Fibroblast of lung (primary cell): Measurements from ENCODE around the gene FHIT. TPM values are rescaled to one million over a fixed set of nuclear protein-coding genes. Genes with fewer than 3 reads are reported as not detected.

Experiments used
- DNase-seq, 2 donors: peaks; one replicate each; pipeline versions ENCODE4 v3.0.0 to v3.0.0-alpha.2; 2010; ENCODE audit warnings: low read depth in 2 of 2
- H2AFZ ChIP-seq: 2 replicates; pipeline ENCODE4 v1.5.1; 2012; ENCODE audit warnings: low read length, control low read depth, inconsistent platforms
- H3K27ac ChIP-seq: 2 replicates; pipeline ENCODE4 v1.5.1; 2011; ENCODE audit warnings: low read length, control low read depth; ENCODE audit not compliant: insufficient read depth
- H3K27me3 ChIP-seq: 2 replicates; pipeline ENCODE4 v1.5.1; 2011; ENCODE audit warnings: mild to moderate bottlenecking, low read length; ENCODE audit not compliant: control insufficient read depth, insufficient read depth
- H3K36me3 ChIP-seq: 2 replicates; pipeline ENCODE4 v1.5.1; 2011; ENCODE audit warnings: low read length; ENCODE audit not compliant: control insufficient read depth, insufficient read depth
- H3K4me1 ChIP-seq: 2 replicates; pipeline ENCODE4 v1.5.1; 2011; ENCODE audit warnings: low read length; ENCODE audit not compliant: control insufficient read depth, insufficient read depth; ENCODE audit errors: extremely low read depth
- H3K4me2 ChIP-seq: 2 replicates; pipeline ENCODE4 v1.5.1; 2011; ENCODE audit warnings: low read length, control low read depth; ENCODE audit not compliant: insufficient read depth; ENCODE audit errors: extremely low read depth
- H3K4me3 ChIP-seq, 4 experiments: fragments of 200-600 bp in 1 of 4; sonication (generic) in 1 of 4; replicated peaks in 1 of 4; 2 replicates each; pipeline ENCODE4 v1.5.1; 2011 to 2016; ENCODE audit warnings: low read length in 4 of 4, low read depth in 3 of 4, mild to moderate bottlenecking in 3 of 4, control low read depth in 2 of 4, inconsistent platforms in 1 of 4, mixed read lengths in 1 of 4; ENCODE audit not compliant: insufficient read depth in 1 of 4; ENCODE audit errors: control extremely low read depth in 1 of 4
- H3K79me2 ChIP-seq: 2 replicates; pipeline ENCODE4 v1.5.1; 2012; ENCODE audit warnings: mild to moderate bottlenecking, low read length, inconsistent platforms; ENCODE audit not compliant: control insufficient read depth, insufficient read depth
- H3K9ac ChIP-seq: 2 replicates; pipeline ENCODE4 v1.5.1; 2011; ENCODE audit warnings: mild to moderate bottlenecking, low read length, control low read depth; ENCODE audit not compliant: insufficient read depth
- H3K9me3 ChIP-seq: 2 replicates; pipeline ENCODE4 v1.5.1; 2012; ENCODE audit warnings: low read depth, low read length; ENCODE audit not compliant: control insufficient read depth, insufficient read depth
- H4K20me1 ChIP-seq: 2 replicates; pipeline ENCODE4 v1.5.1; 2011; ENCODE audit warnings: low read length; ENCODE audit not compliant: control insufficient read depth, insufficient read depth; ENCODE audit errors: extremely low read depth
- EZH2 ChIP-seq: IDR thresholded peaks from 2 replicates; pipeline ENCODE4 v1.5.1; 2012; ENCODE audit warnings: low read length, control low read depth, mild to moderate bottlenecking; ENCODE audit errors: missing control alignments
- polyA plus RNA-seq, 2 donors: library from polyadenylated mRNA; depleted of rRNA in 1 of 2; stranded (reverse) in 1 of 2; unstranded in 1 of 2; fragments of >200 nt; gene quantifications; 2 replicates each; pipeline ENCODE4 v1.2.1, GENCODE V29; 2011 to 2012; ENCODE audit warnings: missing spikeins in 1 of 2
- total RNA-seq: library from RNA; depleted of rRNA; stranded (reverse); fragments of >200 nt; gene quantifications from 2 replicates; pipeline ENCODE4 v1.2.1, GENCODE V29; 2014
- TF ChIP-seq, protein P1 (sequence below), 2 donors: IDR thresholded peaks in 1 of 2; conservative IDR thresholded peaks in 1 of 2; 1 replicate in 1 of 2; 2 replicates in 1 of 2; pipeline ENCODE4 v1.5.1; 2011 to 2012; ENCODE audit warnings: low read length in 2 of 2, control low read depth in 1 of 2, inconsistent platforms in 1 of 2, low read depth in 1 of 2, mild to moderate bottlenecking in 1 of 2

The FHIT gene
- total and polyA plus RNA-seq, 2 donors (not counting 1 experiment from before 2014, with no cell fraction given), result 0.79 to 2.1 TPM

DNA sequence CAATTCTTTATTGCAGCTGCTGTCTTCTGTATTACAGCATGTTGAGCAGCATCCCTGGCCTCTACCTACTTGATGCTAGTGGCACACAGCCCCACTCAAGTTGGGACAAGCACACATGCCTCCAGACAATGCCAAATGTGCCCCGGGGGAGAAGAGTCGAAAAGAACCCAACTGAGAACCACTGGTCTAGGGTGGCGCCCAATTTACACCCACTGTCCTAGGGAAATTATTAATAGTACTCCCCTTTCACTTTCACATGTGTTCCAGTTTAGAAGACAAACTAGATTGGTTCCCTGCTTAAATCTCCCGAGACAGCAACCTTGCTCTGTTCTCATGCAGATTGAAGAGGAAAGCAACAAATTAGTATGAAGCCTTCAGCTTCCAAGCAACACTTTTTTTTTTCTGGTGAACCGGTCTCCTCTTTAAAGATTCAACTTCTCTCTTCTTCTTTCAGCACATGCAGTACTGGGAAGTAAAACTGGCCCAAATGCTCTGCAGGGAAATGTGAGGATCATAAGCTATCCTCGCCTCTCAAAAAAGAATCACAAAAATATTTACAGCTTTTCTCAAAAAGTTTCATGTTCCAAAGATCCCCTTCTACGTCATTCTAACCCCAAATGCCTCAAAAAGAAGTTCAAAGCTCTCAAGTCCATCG lies 1377.5 kb downstream of the FHIT start:
- Histone ChIP-seq H2AFZ (no peak overlapping the region), H3K36me3 (no peaks in the 10 kb centered on the region), H3K27ac (no peak overlapping the region), H3K27me3 (no peaks in the 10 kb centered on the region), H3K4me1 (no peaks in the 10 kb centered on the region), H3K4me2 (no peak overlapping the region), H3K4me3 (no peak overlapping the region), H3K79me2 (no peaks in the 10 kb centered on the region), H4K20me1 (no peaks in the 10 kb centered on the region), H3K9ac (no peak overlapping the region), H3K9me3 (no peaks in the 10 kb centered on the region)
- DNase-seq, result no peak
- TF ChIP-seq, protein P1, sequence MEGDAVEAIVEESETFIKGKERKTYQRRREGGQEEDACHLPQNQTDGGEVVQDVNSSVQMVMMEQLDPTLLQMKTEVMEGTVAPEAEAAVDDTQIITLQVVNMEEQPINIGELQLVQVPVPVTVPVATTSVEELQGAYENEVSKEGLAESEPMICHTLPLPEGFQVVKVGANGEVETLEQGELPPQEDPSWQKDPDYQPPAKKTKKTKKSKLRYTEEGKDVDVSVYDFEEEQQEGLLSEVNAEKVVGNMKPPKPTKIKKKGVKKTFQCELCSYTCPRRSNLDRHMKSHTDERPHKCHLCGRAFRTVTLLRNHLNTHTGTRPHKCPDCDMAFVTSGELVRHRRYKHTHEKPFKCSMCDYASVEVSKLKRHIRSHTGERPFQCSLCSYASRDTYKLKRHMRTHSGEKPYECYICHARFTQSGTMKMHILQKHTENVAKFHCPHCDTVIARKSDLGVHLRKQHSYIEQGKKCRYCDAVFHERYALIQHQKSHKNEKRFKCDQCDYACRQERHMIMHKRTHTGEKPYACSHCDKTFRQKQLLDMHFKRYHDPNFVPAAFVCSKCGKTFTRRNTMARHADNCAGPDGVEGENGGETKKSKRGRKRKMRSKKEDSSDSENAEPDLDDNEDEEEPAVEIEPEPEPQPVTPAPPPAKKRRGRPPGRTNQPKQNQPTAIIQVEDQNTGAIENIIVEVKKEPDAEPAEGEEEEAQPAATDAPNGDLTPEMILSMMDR (conservative IDR thresholded peaks at IDR 0.05 in 1 of 2, IDR thresholded peaks at IDR 0.05 in 1 of 2; ENCODE audit: low read depth in 1 of 2, low read length in 2 of 2), result no peak
- no peak for TF ChIP-seq EZH2

DNA sequence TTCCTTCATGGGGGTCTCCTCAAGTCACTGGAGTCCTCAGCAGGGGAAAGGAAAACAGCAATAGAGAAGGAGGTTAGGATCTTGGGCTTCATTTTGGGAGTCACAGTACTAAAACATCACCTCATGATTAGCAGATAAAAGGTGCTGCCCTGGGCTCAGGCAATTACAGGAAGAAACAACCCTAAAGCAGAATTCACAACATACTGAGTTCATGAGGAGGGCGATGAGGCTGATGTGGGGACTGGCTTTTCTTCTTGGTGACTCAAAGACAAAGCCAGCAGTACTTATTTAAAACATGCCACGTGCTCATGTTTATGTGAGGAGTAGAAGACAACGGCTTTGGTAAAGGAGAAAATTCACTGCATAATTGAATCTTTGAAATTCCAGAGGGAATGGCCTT lies 1379.1 kb downstream of the FHIT start:
- Histone ChIP-seq H3K4me1 (no peaks in the 10 kb centered on the region), H3K27ac (no peak overlapping the region), H4K20me1 (no peaks in the 10 kb centered on the region), H3K27me3 (no peaks in the 10 kb centered on the region), H2AFZ (no peak overlapping the region), H3K9me3 (no peaks in the 10 kb centered on the region), H3K79me2 (no peaks in the 10 kb centered on the region), H3K36me3 (no peaks in the 10 kb centered on the region), H3K4me3 (no peak overlapping the region), H3K4me2 (no peak overlapping the region), H3K9ac (no peak overlapping the region)
- TF ChIP-seq, protein P1 (conservative IDR thresholded peaks at IDR 0.05 in 1 of 2, IDR thresholded peaks at IDR 0.05 in 1 of 2; ENCODE audit: low read depth in 1 of 2, low read length in 2 of 2), result no peak
- TF ChIP-seq EZH2, result no peak
- DNase-seq, result peak in 1 of 2 donors; percentile 9

DNA sequence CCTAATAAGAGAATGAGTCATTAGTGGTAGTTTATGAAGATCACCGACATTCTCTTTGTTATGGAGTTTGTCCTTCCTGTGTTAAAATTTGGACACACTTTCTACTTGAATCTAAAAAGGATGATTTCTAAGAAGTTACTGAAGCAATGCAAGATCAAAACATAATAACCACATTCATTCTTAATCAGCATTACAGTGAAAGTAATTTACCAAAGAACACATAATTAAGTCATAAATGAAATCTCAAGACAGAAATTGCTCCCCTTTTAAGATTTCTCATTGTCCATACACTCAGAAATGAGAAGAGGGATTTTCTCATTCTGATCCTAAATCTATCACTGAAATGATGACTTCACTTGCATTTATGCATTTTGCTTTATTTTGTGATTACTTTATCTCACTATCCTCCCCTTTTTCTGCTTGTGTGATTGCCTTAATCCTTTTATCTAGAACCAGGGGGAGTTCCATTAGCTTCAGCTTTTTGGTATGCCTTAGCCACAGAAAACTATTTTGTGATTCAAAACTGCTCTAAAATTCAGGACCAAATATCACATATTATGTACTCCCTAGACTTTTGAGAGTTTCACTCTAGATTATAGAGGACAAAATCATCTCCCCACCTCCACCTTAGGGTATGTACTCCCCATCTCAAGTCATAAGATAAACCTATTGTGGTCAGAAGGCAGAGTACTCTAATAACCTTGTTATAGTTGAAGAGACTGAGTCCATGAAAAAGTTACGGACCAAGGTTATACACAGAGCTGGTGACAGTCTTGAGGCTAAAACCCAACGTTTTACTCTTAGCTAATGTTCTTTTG lies 1383.9 kb downstream of the FHIT start:
- Histone ChIP-seq H3K4me1 (no peaks in the 10 kb centered on the region), H3K27me3 (no peaks in the 10 kb centered on the region), H3K4me3 (no peak overlapping the region), H3K9me3 (no peaks in the 10 kb centered on the region), H3K9ac (no peak overlapping the region), H3K27ac (no peak overlapping the region), H3K36me3 (no peaks in the 10 kb centered on the region), H3K79me2 (no peaks in the 10 kb centered on the region), H4K20me1 (no peaks in the 10 kb centered on the region), H3K4me2 (no peak overlapping the region), H2AFZ (no peak overlapping the region)
- DNase-seq, result peak in 1 of 2 donors; percentile 30
- TF ChIP-seq, protein P1 (conservative IDR thresholded peaks at IDR 0.05 in 1 of 2, IDR thresholded peaks at IDR 0.05 in 1 of 2; ENCODE audit: low read depth in 1 of 2, low read length in 2 of 2), result no peak
- TF ChIP-seq EZH2, result no peak
